GM20431 (cell line): ENCODE results near the gene LTBP1.

Experiments used
- in situ Hi-C: fragments of 300-500 bp; cut with MseI, MboI; formaldehyde crosslinking; loops from one replicate; pipeline ENCODE4 v1.15.0; 2020; ENCODE audit warnings: low sequenced_read_pairs; ENCODE audit not compliant: unreplicated experiment

LTBP1 gene

GRCh38 chr2:33067598-33067997, 120.8 kb downstream of the LTBP1 start:
- in situ Hi-C loops = no loop called here

GRCh38 chr2:33068261-33068660, 121.5 kb downstream of the LTBP1 start:
- in situ Hi-C loops = no loop called here

DNA sequence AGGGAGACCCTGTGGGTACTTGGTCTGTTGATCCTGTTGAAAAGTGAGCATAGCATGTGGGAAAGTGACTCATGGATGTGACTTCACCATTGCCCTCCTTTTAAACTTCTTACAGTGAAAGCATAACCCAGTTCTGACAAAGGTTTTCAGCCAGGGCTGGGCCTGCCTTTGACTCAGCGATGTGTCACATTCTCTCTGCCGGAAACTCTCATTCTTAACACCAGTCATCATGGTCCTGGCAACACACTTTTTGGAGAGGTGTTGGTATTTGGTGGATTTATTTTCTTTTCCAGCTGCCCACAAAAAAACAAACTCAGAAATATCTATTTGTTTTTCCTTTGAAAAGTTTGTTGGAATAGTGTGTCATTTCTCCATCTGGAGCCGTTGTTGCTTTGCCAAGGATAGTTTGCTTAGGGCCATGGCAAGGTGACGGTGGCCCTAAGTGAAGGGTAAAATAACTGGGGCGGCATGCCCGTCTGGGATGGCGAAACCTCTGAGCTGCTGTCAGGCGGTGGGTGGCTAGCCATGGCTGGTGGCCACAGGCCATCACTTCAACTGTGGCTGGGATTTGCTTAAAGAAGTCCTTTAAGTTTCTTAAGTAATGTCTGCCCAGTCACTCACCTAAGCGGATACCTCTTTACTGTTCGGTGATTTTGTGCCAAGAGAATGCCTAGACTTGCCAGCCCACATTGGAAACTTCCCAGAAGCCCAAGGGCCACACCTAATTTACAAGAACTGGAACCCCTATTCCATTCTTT, 123.3 kb downstream of the LTBP1 start:
- in situ Hi-C loops = no loop called here

DNA sequence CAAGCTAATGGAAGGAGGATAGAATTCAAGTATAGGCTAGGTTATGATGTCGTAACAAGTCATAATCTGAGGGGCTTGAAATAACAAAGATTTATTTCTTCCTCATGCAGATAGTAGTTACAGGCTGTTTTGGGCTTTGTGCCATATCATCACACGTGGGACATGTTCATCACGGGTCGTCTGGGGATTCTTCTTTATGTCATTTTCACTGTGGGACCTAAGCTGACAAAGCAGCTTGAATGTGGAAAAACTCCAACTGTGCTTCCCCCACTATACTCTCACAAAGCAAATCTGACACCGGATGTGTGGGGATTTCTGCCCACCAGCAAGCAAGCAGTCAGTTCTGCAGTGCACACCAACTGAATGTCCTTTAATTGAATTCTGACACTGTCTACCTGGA, 124.8 kb downstream of the LTBP1 start:
- in situ Hi-C loops = no loop called here

- in situ Hi-C loops = no loop called here
Measured at GRCh38 chr2:33072614-33073013, 125.9 kb downstream of the LTBP1 start.

DNA sequence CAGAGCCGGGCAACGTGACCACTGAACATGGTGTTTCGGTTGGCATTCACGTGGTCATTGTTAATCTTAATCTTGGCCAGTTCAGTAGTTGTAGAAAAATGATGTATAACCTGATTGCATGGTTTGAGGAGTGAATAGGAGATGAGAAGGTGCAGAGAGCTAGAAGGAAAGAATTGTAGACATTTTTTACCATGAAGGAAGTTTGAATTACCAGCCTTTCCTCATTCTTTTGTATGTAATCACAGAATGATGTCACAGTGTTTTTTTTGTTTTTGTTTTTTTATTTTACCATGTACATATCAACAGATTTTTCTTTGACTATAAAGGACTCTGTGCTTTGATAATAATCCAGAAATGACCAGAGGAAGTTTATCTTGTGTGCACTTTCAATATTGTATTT, 126.3 kb downstream of the LTBP1 start:
- in situ Hi-C loops = no loop called here

GRCh38 chr2:33074197-33074596, 127.4 kb downstream of the LTBP1 start:
- in situ Hi-C loops = no loop called here

- in situ Hi-C loops = no loop called here
Measured at GRCh38 chr2:33077311-33077710, 130.6 kb downstream of the LTBP1 start.

GRCh38 chr2:33077844-33078243, 131.1 kb downstream of the LTBP1 start:
- in situ Hi-C loops = no loop called here

- in situ Hi-C loops = no loop called here
Measured at GRCh38 chr2:33081691-33082090, 134.9 kb downstream of the LTBP1 start.

GRCh38 chr2:33083699-33084387, 137.1 kb downstream of the LTBP1 start:
- in situ Hi-C loops = no loop called here

- in situ Hi-C loops = no loop called here
Measured at GRCh38 chr2:33084433-33084832, 137.7 kb downstream of the LTBP1 start.

- in situ Hi-C loops = no loop called here
Measured at GRCh38 chr2:33085646-33086045, 138.9 kb downstream of the LTBP1 start.

- in situ Hi-C loops = no loop called here
Measured at GRCh38 chr2:33086400-33087015, 139.8 kb downstream of the LTBP1 start.

- in situ Hi-C loops = no loop called here
Measured at GRCh38 chr2:33090553-33091134, 143.9 kb downstream of the LTBP1 start.

DNA sequence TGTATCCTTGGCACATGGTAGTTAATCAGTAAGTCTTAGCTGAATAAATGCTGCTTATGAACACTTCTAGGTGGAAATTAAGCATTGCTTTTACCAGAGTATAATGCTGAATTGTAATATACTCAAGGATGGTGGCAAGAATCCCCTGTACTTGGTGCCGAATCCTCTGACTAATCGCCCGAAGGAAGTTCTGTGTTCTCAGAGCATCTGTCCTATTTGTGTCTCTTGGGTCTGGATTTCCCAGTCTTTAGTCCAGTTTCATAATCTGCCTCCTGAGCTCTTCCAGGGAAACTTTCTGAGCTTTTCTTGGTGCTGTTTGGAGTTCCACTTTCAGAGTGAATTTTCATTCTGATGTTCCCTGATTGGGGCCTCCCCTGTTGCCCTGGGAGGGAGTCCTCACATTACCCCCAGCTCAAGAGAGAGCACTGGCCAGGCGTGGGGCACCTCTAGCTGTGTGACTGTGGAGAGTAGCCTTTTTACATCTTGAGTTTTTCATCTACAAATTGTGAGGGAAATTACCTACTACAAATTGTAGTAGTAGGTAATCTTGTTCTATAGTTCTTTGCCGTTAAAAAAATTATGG, 144.9 kb downstream of the LTBP1 start:
- in situ Hi-C loops = no loop called here

- in situ Hi-C loops = no loop called here
Measured at GRCh38 chr2:33093283-33093993, 146.7 kb downstream of the LTBP1 start.

GRCh38 chr2:33094303-33094702, 147.6 kb downstream of the LTBP1 start:
- in situ Hi-C loops = no loop called here

- in situ Hi-C loops = no loop called here
Measured at GRCh38 chr2:33099989-33100388, 153.2 kb downstream of the LTBP1 start.

GRCh38 chr2:33100921-33101320, 154.2 kb downstream of the LTBP1 start:
- in situ Hi-C loops = no loop called here
